GM19372 (cell line): ENCODE measurements around the gene TMBIM1.
"Not testable (repeated sequence)": the region's sequence is repeated elsewhere in the genome, so short reads cannot be mapped to it uniquely, and the experiment has no call there.

ENCODE experiments used
- ATAC-seq: cut with Tn5 transposase; IDR thresholded peaks from one replicate; pipeline ENCODE4 v1.9.1; 2021; ENCODE audit warnings: mild to moderate bottlenecking, low read depth, moderate library complexity; ENCODE audit not compliant: unreplicated experiment

The TMBIM1 gene

DNA sequence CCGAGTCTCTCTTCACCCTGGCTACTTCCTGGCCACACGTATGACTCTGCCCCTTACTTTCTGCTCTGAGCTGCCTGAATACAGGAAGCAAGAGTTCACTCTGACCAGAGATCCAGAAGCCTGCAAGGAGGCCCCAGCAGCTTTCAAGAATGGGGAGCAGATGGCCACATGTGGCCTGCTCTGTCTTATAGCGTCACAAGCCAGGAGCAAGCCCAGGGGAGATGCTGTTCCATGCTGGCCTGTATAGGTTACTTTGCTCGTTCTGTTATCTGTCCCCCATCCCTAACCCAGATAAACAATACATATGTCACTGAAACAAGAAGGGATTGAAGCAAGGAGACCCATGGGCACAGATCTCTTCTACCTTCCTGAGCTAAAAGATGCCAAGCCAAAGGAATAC, 17.7 kb downstream of the TMBIM1 start:
- ATAC-seq, result no peak

DNA sequence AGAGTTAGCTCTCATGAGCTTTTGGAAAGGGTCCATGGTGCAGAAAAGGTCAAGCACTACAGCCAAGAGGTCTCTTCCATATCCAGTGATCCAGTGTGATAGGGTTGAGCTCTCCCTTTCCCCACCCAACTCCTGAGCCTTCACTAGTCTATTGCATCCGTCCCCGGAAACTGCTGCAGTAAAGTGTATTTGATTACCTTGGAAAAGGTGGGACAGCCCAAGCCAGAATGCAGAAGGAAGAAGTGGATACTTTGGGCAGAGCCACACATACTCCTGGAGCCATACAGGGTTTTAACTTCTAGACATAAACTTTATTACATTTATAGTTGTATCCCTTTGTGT, 18.4 kb downstream of the TMBIM1 start:
- ATAC-seq, result no peak

DNA sequence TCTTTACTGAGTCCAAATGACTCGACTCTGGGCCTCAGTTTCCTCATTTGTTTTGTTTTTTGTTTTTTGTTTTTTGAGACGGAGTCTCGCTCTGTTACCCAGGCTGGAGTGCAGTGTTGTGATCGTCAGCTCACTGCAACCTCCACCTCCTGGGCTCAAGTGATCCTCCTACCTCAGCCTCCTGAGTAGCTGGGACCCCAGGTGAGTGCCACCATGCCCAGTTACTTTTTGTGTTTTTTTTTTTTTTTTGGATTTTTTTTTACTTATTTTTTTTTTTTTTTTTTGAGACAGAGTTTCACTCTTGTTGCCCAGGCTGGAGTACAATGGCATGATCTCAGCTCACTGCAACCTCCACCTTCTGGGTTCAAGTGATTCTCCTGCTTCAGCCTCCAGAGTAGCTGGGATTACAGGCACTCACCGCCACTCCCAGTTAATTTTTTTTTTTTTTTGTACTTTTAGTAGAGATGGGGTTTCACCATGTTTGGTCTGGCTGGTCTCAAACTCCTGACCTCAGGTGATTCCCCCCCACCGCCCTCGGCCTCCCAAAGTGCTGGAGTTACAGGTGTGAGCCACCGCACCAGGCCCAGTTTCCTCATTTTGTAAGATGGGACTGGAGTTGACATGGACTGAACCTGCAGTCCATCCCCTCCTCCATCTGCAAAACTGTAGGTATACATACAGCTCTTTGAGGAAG, 18.9 kb downstream of the TMBIM1 start:
- not testable (repeated sequence) for ATAC-seq

DNA sequence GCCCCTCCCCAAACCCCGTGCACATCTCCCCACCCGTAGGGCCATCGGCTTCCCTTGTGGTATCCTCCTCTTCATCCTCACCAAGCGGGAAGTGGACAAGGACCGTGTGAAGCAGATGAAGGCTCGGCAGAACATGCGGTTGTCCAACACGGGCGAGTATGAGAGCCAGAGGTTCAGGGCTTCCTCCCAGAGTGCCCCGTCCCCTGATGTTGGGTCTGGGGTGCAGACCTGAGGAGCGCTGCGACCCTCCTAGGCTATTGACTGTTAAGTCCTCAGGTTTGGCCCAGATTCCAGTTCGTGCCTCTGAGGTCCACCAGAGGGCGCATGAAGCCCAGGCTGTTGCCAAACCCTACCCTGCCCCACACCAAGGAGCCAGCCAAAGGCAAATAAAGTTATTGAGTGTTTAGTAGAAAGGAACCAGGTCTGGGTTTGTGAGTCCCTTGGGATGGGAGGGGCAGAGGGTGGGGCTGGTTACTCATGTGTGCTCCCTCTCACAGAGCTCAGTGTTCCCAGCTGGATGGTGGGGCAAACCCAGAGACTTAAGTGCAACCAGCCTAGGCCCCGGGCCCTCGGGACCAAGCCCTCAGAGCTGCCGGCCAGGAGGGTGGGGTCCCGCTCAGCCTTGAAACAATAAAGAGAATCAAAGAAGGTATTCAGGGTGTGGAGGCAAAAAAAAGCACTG, 19.6 kb downstream of the TMBIM1 start:
- ATAC-seq, result peak; percentile 21

DNA sequence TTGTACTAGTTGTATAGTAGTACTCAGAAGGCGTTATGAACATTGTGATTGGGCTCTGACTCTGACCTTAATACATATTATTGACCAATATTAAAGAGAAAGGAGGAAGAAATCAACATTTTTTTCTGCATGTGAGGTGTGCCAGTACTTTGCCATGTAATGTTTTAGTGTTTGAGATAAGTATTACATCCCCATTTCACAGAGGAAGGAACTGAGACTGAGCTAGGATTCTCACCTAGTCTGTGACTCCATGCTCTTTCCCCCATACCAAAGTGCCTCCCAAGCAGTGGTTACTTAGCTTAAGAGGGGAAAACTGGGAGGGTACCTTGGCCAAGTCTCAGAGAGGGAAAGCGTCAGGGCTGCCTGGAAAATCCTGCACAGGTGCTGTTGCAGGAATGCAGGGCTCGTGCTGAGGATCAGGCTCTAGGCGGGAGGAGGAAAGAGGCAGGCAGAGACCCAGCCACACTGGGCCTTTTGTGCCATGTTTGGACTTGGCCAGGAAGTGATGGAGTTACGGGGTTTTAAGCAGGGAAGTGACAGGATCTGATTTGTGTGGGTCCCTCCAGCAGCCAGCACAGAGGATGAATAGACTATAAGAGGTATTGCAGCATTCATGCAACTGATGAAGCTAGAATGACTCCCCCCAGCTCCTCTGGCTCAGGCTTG, 20.3 kb downstream of the TMBIM1 start:
- no peak for ATAC-seq

DNA sequence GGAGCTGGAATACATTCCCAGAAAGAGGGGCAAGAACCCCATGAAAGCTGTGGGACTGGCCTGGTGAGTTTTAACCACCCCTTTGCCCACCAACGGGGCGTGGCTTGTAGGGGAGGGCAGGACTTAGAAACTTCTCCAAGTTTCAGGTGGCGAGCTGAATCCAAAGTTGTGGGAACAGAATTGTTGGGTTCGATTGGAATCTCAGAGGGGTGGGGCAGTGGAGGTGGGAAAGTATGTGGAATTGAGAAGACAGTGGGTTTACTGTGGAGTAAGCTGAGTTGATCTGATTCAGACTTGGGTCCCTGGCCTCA, 20.9 kb downstream of the TMBIM1 start:
- no peak for ATAC-seq

DNA sequence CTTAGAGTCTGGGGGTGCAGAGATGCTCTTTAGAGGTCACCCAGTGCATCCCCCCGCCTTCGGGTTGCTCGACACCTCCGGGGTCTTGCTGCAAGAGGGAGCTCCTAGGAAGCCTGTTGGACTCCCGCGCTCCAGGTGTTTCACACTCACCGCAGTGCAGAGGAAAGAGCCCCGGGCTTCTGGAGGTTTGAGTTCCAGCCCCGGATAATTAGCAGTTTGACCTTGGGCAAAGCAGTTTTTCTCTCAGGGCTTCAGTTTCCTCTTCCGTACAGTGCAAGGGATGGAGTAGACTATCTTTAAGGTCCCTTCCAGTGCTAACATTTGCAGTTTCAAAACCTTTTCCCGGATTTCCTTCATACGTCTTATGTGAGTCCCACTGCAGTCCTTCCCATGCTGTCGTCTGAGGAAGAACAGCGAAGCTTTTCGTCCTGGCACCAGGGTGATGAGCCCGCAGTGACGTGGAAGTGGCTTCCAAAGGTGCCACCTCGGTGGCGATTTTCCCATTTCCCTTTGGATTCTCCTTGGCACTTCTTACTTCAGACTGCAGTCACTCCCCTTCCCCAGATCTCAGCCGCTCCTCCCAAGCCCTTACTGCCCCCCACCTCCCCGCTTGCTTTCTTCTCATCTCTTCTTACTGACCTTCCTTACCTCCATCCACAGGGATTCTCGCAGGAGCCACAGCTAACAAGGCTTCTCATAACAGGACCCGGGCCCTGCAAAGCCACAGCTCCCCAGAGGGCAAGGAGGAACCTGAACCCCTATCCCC, 21.4 kb downstream of the TMBIM1 start:
- ATAC-seq, result no peak

DNA sequence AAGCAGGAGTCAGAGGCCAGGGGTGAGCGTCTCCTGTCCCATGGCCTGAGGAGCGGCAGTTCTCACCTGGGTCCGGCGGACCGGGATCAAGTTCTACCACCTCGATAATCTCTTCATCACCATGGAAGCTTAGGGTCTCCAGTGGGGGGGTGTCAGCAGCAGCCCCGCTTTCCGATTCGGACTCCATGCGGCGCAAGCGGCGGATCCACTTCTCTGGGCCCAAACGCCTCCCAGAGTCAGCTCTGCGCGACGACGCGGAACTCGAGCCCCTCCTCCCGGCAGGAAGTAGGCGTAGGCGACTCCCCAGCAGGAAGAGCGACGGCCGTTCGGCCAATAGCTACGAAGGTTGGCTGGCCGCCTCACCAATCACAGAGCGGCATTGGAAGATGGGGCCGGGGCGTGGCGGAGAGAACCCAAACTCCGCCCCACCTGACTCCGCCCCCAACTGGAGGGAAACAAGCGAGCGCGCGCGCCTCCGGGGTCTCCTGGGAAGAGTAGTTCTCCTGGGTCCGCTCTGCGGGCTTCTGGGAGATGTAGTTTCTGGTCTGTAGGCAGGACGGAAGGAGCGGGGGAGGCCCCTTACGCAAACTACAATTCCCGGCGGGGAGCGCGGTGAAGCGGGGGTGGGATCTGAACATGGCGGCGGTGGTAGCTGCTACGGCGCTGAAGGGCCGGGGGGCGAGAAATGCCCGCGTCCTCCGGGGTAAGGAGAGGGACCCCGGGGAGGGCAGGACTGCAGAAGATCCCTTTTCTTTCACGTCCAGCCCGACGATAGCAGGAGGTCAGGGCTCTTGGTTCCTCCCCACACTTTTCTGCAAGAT, 22.2 kb downstream of the TMBIM1 start, which contains the start of the genes AAMP and PNKD:
Gene AAMP (minus strand): TSS at position 238 of the 821 bp plus-strand sequence. CDS start 51 bp downstream, at position 187.
Gene PNKD (plus strand): TSS at position 620 of the 821 bp plus-strand sequence. CDS start 17 bp downstream, at position 637.
- ATAC-seq, result peak; percentile 92

DNA sequence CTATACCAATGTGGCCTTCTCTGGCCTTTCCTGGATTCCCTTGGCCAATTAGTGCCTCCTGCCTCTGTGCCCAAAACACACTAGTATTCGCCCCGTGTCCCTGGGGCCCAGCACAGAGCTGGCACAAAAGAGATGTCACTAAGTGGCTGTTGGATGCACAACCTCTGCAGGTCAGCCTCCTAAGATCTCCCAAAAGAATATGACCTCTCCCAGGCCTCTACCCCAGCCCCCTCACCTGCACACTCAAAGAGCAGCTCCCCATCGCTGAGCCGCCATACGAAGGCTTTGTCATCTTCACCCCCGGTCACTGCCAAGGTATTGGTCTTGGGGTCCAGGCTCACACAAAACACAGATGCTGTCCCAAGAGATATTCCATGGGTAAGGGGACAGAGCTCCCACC, 25.0 kb downstream of the TMBIM1 start:
- ATAC-seq, result no peak

DNA sequence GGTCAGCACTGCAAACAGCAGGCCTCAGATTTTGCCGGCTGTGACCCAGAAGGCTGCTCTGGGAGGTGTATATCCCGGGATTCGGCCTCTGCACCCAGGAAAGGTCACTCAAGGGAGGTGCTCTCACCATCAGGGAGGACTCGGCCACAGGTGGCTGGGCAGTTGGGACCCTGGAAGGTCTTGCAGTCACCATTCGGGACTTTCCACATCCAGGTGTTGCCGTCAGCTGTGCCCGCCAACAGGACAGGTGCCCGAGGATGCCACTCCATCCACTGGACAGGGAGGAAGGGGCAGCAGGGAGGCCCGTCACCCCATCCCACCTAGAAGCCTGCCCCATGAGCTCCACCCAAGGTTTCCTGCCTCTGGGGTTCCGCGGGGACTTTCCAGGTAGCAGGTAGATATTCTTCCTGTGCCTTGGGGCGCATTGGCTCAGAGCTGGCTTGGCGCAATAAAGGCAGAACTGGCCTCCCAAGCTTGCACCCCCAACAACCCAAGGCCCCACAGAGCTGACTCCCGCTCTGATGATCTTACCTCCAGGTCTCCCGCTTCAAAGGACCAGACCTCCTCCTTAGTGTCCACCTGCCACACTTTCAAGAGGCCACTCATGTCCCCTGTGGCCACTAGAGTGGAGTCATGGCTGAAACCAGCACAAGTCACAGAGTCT, 25.9 kb downstream of the TMBIM1 start:
- ATAC-seq, result no peak

DNA sequence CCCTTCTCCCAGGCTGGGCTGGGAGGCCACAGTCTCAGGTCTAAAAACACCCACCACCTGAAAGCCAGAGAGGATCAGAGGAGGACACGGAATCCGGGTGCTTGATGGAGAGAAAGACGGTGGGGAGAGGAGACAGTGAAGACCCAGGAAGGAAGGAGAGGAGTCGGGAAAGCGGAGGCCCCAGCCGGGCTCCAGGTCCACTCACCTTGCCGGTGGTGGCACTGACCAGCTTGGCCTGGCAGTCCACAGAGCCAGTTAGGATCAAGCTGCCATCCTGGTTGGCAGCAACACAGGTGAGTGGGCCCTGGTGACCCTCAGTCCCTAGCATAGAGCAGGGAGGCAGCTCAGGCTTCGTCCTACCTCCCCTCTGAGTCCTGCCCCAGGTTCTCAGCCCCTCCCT, 26.7 kb downstream of the TMBIM1 start:
- no peak for ATAC-seq

DNA sequence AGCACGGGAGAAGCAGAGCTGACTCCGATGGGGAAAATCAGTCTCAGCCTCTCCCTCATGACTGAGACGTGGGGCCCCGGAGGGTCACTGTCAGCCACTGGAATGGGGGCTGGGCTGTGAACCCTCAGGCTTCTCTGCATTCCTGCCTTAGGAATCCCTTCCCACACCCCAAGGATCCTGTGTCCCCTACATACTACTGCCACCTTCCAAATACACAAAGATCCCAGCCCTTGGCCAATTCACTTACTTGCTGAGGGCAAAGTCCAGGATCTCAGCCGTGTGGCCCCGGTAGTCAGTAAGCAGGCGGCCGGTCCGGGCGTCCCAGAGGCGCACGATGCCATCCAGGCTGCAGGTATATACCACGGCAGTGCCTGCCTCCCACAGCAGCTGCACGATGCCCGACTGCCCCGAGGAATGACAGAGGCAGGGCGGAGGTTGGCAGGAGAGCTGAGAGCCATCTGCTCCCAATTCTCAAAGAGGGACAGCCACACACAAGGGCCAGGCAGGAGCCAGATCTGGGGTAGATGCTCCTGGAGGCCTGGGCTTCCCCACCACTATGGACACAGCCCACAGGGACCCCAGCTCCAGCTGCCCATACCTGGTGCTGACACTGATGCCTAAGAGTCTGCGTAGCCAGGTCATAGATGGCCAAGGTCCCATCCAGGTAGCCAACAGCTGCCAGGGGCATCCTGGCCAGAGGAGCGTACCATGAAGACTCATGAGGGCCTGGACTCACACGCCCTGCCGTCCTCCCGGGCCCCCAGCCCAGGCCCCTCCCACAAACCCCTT, 27.3 kb downstream of the TMBIM1 start:
- no peak for ATAC-seq

DNA sequence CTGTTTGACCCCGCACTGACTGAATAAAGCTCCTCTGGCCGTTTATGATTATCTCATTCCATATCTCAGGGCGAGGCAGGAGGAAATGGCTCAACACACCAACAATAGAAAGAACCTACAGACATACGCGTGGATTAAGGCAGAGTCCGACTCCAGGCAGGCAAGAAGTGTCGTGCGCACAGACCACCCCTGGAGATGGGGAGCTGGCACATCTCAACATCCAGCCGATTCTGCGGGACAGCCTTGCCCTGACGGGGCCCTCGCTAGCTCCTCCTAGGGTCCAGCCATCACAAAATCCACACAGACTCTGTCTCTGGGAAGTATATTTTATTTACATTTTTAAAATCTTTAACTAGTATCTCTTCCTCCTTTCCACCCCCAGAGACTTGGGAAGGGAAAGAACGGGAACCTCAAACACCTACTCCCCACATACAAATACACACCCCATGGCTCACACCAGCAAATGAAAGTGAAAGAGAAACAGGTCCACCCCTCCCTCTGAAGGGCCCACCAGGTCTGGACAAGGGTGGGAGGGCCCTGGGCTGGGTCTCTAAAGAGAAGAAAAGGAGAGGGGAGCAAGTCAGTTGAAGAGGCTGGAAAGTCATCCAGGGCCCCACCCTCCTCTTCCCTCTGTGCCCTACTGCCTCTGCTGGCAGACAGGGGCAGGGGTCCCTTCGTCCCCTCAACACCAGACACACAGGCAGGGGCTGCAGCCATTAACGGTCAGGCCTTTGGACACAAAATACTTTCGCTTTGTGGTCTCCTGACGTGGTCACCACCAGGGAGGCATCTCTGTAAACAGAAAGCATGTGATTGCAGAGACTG, 28.3 kb downstream of the TMBIM1 start:
- ATAC-seq, result no peak

DNA sequence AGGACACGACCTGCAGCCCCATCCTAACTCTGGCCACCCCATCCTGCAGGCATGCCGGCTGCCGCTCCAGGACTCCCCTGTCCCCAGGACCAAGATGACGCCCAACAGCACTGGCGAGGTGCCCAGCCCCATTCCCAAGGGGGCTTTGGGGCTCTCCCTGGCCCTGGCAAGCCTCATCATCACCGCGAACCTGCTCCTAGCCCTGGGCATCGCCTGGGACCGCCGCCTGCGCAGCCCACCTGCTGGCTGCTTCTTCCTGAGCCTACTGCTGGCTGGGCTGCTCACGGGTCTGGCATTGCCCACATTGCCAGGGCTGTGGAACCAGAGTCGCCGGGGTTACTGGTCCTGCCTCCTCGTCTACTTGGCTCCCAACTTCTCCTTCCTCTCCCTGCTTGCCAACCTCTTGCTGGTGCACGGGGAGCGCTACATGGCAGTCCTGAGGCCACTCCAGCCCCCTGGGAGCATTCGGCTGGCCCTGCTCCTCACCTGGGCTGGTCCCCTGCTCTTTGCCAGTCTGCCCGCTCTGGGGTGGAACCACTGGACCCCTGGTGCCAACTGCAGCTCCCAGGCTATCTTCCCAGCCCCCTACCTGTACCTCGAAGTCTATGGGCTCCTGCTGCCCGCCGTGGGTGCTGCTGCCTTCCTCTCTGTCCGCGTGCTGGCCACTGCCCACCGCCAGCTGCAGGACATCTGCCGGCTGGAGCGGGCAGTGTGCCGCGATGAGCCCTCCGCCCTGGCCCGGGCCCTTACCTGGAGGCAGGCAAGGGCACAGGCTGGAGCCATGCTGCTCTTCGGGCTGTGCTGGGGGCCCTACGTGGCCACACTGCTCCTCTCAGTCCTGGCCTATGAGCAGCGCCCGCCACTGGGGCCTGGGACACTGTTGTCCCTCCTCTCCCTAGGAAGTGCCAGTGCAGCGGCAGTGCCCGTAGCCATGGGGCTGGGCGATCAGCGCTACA, 29.4 kb downstream of the TMBIM1 start:
- no peak for ATAC-seq

DNA sequence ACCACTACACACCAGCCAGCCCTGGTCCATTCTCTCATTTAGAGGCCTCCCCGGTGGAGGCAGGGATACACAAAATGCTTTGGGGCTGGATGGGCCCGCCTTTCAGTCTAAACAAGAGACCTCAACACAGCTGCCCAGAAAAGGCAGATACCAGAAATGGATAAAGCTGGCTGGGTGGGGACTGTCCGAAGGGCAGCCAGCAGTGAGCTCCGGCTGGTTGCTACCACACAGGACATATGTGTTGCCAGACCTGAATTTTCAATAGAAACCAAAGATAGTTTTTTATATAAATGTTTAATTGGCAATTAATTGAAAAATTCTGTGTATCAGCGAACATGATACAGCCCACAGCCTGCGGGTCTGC, 30.1 kb downstream of the TMBIM1 start:
- ATAC-seq, result no peak

DNA sequence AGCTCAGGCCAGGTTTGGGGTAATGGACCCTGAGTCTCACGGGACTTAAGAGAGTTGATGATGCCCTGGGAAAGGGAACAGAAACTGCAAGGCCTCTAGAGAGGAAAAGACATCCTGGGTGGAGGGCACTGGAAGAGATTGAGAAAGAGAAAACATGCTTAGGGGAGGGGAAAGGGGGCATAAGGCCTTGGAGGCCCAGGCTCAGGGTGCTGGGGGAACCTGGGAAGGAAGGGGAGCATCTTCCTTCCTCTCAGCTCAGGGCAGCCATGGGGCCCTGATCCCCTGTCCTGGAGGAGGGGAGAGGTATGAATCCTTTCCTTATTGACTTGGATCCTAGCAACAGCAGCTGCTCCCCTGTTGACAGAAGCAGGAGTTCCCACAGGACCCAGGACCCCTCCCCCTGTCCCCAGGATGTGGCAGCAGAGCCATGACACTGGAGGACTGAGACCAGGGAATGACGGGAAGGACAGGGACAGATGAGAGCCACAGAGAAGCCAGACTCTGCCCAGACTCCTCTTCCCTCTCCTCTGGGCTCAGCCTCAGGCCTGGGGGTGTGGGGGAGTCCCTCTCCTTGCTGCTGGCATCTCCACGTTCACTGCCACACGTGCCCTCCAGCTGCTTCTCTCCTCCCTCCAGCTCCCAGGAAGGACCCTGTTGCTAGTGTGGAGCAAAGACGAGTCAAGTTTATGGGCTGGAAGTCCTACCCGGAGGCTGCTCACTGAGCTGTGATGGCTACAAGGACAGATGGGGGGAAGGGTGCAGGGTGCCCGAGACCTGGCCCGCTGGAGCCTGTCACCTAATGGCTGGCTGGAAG, 30.7 kb downstream of the TMBIM1 start:
- no peak for ATAC-seq
